8988T (cell line): ENCODE results near the gene STK16.
"Not testable (repeated sequence)": the region's sequence is repeated elsewhere in the genome, so short reads cannot be mapped to it uniquely, and the experiment has no call there.

Source experiments
- DNase-seq: peaks from one replicate; pipeline ENCODE4 v3.0.0; 2011

The STK16 gene

GRCh38 chr2:219272356-219272755 is 27.1 kb downstream of the STK16 start:
- DNase-seq = no peak

DNA sequence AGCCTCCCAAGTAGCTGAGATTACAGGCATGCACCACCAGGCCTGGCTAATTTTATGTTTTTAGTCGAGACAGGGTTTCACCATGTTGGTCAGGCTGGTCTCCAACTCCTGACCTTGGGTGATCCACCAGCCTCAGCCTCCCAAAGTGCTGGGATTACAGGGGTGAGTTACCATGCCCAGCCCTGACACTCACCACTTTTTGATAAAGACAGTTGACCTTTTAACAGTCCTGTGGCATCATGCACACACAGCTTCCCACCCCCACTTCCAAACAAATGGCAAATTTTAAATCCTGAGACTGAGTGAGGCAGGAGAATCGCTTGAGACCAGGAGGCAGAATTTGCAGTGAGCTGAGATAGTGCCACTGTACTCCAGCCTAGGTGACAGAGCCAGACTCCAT is 27.7 kb downstream of the STK16 start:
- no peak for DNase-seq

- DNase-seq = no peak
Observed at GRCh38 chr2:219273937-219274336, 28.7 kb downstream of the STK16 start.

DNA sequence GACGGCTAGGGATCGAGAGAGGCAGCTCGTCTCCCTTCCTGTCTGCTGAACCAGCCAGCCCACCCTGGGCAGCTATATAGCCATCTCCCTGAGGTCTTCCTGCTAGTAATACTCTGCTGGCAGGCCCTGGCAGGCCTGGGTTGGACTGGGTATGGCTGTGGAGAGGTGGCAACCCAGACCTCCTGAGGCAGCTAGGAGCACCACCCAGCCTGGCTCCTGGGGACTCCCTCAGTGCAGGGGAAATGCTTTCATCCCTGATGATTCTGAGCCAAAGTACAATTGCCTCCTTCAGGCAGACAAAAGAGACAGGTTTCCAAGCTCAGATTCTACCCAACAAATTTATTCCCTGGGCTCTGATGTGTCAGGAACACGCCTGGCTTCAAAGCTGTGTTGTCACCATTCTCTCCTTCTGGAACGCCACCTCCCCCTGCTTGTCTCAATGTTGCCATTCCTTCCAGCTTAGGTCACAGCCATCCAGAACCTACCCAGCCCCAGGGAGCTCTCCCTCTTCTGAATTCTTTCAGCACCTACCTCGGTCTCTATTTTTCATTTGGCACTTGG is 29.2 kb downstream of the STK16 start:
- DNase-seq = peak; percentile 84

- DNase-seq = no peak
Observed at GRCh38 chr2:219277703-219278654, 32.7 kb downstream of the STK16 start.

DNA sequence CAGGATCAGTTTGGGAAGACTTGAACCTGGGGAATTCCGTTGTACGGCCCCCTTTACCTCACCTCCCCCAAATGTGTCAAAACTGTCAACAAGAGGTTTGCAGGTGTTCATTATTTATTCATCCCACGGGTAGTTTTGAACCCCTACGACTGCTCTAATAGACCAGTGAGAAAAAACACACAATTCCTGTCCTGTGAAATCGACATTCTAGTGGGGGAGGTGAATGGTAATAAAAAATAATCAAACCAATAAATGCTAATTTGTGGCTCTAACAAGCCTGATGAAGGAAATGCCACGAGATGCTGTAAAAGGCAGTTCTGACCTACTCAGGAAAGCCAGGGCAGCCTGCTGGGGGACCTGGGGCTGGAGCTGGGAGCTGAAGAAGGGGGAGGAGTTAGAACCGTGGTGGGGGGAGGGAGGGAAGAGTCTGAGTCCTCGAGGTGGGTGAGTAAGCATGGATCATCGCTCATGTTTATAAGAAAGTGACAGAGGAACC is 33.4 kb downstream of the STK16 start:
- DNase-seq = peak; percentile 71

GRCh38 chr2:219279151-219279915 is 34.1 kb downstream of the STK16 start, which contains the start of gene DNAJB2:
Gene DNAJB2 (plus strand): TSS chr2:219279366. CDS start chr2:219279834, 468 bp downstream.
- DNase-seq = peak; percentile 99

DNA sequence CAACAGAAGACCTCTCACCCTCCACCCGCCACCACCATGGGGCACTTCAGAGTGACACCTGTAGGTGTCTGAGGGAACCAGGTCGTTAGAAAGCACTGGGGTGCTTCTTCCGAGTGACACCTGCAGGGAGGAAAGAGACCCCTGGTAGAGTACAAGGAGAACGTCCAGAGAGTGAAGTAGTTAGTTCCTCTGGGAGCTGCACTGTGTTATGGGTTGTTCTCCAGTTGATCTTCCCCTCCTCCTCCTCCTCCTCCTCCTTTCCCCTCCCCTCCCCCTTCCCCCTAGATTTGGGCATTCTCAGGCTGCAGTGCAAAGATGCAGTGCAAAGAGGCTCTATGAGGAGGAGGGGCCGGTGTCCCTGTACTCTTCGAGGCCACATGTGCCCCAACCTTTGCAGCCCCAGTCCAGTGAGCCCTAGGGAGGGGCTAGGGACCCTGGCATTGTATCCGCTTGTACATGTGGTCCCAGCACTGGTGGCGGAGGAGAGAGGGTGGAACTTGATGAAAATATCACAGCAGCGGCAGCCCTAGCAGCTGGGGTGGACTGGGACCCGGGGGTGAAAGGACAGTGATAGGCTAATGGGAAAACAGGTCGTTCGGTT is 34.7 kb downstream of the STK16 start:
- DNase-seq = no peak

DNA sequence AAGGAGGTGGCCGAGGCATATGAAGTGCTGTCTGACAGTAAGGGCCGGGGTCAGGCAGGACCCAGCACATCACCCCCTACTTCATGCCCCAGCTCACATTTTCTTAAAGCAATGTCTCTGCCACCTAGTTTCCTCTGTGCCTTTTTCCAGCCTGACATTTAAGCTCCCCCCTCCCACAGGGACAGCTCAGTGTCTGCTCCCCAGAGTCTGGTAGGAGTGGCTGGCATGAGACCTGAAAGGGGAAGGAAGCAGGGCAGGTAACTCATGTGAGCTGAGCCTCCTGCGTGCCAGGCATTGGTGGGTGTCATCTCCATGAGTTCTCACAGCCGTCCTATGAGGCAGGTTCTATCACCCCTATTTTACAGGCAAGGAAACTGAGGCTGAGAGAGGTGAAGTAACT is 35.4 kb downstream of the STK16 start:
- DNase-seq = no peak

- DNase-seq = no peak
Observed at GRCh38 chr2:219281588-219281987, 36.3 kb downstream of the STK16 start.

- DNase-seq = no peak
Observed at GRCh38 chr2:219282375-219282774, 37.1 kb downstream of the STK16 start.

- DNase-seq = no peak
Observed at GRCh38 chr2:219282943-219283581, 37.8 kb downstream of the STK16 start.

DNA sequence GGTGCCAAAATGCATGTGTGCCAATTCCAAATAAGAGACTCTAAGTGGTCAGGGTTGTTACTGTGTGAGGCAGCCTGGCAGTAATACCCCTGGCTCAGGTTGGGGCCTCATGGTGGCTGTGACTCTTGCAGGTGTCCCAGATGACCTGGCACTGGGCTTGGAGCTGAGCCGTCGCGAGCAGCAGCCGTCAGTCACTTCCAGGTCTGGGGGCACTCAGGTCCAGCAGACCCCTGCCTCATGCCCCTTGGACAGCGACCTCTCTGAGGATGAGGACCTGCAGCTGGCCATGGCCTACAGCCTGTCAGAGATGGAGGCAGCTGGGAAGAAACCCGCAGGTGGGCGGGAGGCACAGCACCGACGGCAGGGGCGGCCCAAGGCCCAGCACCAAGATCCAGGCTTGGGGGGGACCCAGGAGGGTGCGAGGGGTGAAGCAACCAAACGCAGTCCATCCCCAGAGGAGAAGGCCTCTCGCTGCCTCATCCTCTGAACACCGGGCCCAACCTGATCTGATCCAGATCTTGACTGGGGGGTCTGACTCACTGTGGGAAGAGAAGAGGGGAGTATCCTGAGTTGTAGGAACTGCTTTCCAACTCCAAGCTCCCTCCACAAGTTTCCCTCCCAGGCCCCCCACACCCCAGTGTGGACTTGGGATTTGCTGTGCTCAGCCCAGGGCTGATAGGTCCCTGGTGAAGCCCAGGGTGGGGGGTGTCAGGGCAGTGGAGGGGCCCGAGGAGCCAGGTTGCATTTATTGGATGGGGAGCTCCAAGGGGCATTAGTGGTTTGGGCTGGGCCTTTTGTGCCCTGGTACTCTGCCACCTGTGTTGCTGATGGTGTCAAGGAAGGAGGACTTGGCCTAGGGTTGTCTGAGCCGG is 39.5 kb downstream of the STK16 start:
- no peak for DNase-seq

DNA sequence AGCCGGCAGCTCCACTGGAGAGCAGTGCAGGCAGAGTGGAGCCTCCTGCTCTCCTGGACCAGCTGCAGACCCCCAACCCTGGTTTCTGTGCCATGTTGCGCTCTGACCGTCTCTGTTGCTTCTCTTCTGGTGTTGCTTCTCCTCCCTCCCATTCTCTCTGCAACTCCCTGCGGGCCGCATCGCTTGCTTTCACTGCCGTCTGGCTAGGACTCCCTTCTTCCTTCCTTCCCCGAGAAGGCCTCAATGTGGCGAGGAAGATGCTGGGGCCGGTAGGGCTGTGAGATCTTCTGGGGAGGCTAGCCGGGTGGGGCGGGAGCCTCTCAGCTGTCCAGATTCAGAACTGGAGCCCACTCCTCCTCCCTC is 40.1 kb downstream of the STK16 start:
- no peak for DNase-seq

GRCh38 chr2:219285894-219286425 is 40.7 kb downstream of the STK16 start:
- DNase-seq = peak; percentile 70

GRCh38 chr2:219286436-219287115 is 41.3 kb downstream of the STK16 start:
- no peak for DNase-seq

DNA sequence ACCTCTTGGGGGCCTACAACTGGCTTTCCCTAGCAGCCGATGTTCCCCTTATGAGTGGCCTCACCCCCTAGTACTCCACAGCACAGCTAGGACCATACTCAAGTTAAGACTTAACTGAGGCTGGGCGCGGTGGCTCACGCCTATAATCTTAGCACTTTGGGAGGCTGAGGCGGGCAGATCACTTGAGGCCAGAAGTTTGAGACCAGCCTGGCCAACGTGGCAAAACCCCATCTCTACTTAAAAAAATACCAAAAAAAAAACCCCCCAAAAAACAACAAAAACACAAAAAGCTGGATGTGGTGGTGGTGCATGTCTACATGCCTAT is 41.8 kb downstream of the STK16 start:
- not testable (repeated sequence) for DNase-seq

- no peak for DNase-seq
Observed at GRCh38 chr2:219287580-219288265, 42.4 kb downstream of the STK16 start.

GRCh38 chr2:219289195-219289536 is 43.9 kb downstream of the STK16 start:
- DNase-seq = no peak
